ENCODE results near the gene GLCCI1.

GLCCI1 gene

DNA sequence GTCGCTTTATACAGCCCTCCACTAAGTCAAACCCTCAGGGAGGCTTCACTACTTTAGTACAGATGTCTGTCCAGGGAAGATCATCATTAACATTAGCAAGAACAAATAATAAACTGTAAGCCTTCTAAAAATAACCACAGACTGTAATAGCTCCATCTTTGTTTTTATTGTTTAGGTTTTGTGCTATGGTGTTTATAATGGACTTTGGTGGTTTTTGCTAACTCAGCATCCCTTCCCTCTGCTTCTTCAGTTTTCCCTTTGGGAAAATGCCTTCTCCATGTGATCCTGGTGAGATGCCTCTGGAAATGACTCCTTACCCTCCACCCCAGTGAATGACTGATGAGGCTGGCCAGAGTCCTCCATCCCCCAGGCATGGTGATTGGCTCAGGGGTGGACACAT lies 162.1 kb downstream of the GLCCI1 start:
- DNase-seq (ENCODE audit: low spot score): no peak

- DNase-seq (ENCODE audit: low spot score): no peak
Observed at GRCh38 chr7:8131694-8132605, 163.4 kb downstream of the GLCCI1 start.

GRCh38 chr7:8133188-8133848 lies 164.7 kb downstream of the GLCCI1 start:
- DNase-seq (ENCODE audit: low spot score): no peak

GRCh38 chr7:8134089-8134733 lies 165.6 kb downstream of the GLCCI1 start:
- DNase-seq (ENCODE audit: low spot score): no peak

- DNase-seq (ENCODE audit: low spot score): no peak
Observed at GRCh38 chr7:8135417-8135816, 166.8 kb downstream of the GLCCI1 start.

GRCh38 chr7:8136051-8136730 lies 167.6 kb downstream of the GLCCI1 start:
- no peak for DNase-seq (ENCODE audit: low spot score)

Measured in SK-N-DZ (cell line).